GM12872 (cell line): ENCODE results near the gene PHRF1.

Experiments used
- TF ChIP-seq, protein P1 (sequence below): IDR thresholded peaks from 3 replicates; pipeline ENCODE4 v1.5.1; 2011; ENCODE audit warnings: low read depth, mild to moderate bottlenecking, low read length, moderate library complexity; ENCODE audit not compliant: insufficient read depth

PHRF1 gene

DNA sequence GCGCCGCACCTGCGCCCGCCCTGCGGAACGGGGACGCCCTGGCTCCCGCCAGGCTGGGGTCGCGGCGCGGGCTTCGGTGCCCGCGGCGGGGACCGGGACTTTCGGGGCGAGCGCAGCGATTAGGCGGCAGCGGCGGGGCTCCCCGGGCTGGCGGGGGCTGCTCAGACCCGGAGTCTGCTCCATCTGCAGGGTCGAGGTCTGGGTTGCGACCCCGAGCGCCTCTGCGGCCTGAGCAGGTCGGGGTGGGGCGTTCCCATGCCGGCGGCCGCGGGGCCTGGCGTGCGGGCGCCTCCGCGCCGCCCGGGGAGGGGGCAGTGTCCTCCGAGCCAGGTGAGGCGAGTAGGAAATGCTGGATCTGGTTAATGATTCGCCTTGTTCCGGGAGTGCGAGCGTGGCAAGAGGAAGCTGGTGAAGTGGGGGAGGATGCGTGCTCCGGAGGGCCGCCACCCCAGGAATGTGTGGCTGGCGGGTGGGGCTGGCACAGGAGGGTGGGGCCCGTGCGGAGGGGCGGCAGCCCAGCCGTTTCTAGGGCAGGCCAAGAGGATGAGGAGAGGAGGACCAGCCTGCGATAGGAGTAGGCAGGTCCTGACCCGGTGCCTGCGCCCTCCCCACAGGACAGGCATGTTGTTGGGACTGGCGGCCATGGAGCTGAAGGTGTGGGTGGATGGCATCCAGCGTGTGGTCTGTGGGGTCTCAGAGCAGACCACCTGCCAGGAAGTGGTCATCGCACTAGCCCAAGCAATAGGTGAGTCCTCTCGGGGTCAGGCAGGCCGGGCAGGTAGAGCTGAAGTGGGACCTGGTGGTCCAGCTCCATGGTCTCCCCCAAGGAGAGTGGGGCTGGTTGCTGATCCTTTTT is 14.9 kb upstream of the PHRF1 start:
- TF ChIP-seq, protein P1, sequence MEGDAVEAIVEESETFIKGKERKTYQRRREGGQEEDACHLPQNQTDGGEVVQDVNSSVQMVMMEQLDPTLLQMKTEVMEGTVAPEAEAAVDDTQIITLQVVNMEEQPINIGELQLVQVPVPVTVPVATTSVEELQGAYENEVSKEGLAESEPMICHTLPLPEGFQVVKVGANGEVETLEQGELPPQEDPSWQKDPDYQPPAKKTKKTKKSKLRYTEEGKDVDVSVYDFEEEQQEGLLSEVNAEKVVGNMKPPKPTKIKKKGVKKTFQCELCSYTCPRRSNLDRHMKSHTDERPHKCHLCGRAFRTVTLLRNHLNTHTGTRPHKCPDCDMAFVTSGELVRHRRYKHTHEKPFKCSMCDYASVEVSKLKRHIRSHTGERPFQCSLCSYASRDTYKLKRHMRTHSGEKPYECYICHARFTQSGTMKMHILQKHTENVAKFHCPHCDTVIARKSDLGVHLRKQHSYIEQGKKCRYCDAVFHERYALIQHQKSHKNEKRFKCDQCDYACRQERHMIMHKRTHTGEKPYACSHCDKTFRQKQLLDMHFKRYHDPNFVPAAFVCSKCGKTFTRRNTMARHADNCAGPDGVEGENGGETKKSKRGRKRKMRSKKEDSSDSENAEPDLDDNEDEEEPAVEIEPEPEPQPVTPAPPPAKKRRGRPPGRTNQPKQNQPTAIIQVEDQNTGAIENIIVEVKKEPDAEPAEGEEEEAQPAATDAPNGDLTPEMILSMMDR, result no peak

DNA sequence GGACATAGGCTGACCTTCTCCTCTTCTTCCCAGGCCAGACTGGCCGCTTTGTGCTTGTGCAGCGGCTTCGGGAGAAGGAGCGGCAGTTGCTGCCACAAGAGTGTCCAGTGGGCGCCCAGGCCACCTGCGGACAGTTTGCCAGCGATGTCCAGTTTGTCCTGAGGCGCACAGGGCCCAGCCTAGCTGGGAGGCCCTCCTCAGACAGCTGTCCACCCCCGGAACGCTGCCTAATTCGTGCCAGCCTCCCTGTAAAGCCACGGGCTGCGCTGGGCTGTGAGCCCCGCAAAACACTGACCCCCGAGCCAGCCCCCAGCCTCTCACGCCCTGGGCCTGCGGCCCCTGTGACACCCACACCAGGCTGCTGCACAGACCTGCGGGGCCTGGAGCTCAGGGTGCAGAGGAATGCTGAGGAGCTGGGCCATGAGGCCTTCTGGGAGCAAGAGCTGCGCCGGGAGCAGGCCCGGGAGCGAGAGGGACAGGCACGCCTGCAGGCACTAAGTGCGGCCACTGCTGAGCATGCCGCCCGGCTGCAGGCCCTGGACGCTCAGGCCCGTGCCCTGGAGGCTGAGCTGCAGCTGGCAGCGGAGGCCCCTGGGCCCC is 14.1 kb upstream of the PHRF1 start:
- TF ChIP-seq, protein P1, result no peak

DNA sequence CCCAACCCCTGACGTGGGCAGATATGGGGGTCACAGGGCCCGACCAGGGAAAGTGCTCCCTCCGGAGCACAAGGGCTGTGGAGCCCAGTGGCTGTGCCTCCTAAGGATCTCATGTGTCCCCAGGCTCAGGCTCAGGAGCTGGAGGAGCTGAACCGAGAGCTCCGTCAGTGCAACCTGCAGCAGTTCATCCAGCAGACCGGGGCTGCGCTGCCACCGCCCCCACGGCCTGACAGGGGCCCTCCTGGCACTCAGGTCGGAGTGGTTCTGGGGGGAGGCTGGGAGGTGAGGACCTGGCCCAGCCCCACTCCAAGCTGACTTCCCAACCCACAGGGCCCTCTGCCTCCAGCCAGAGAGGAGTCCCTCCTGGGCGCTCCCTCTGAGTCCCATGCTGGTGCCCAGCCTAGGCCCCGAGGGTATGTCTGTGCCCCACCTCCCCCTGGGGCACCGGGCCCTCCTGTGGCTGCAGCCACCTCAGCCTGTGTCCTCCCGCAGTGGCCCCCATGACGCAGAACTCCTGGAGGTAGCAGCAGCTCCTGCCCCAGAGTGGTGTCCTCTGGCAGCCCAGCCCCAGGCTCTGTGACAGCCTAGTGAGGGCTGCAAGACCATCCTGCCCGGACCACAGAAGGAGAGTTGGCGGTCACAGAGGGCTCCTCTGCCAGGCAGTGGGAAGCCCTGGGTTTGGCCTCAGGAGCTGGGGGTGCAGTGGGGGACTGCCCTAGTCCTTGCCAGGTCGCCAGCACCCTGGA is 13.0 kb upstream of the PHRF1 start:
- TF ChIP-seq, protein P1, result no peak

DNA sequence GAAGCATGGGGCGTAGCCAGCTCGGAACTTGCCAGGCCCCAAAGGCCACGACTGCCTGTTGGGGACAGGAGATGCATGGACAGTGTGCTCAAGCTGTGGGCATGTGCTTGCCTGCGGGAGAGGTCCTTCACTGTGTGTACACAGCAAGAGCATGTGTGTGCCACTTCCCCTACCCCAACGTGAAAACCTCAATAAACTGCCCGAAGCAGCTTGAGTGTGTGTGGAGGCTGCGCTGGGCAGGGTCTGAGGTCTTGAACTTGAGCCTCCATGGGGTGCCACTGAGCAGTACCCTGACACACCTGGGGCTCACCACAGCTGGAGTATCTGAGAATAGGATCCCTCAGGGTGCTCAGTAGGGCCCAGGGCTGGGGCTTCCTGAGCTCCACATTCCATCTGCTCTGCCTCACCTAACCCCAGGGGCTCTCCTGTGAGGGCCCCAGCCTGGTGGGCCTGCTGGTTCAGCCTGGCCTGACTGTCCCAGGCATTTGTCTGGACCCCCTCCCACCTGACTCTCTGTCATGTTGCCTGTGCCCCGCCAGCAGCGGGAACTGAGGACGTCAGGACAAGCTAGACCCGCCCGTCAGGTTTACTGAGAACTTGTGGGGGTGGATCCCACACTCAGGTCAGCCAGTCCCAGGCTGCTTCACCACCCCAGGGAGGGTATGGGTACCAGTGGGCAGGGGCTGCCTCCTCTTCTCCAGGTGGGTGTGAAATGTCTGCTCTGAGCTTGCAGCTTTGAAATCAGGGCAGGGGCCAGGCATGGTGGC is 12.3 kb upstream of the PHRF1 start:
- TF ChIP-seq, protein P1, result no peak

DNA sequence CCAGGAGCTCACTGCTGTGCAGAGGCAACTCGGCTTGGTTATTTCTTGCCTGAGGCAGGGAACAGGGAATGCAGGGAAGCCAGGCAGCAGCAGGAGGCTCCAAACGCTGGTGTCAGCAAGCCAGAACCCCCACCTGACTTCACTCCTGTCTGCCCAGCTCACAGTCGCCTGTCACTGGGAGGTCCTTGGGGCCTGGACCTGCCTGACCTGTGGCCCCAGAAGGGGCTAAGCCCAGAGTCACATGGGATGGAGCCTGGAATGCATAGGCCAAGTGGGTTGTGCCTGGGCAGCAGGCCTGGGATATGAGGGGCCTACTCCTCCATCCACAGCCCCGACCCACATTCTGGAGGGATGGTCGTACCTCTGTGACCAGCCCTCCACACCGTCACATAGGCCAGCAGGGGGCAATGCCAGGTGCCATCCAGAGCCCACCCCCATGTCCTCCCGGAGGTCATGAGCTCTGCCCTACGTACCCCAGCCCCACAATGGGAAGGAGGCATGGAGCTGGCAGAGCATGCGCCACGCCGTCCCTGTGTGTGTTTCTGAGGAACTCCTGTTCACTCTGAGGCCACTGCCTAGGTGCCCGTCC is 10.3 kb upstream of the PHRF1 start:
- TF ChIP-seq, protein P1, result 0 out of 3 replicates have a peak, but pooled peaks have one; percentile 22

DNA sequence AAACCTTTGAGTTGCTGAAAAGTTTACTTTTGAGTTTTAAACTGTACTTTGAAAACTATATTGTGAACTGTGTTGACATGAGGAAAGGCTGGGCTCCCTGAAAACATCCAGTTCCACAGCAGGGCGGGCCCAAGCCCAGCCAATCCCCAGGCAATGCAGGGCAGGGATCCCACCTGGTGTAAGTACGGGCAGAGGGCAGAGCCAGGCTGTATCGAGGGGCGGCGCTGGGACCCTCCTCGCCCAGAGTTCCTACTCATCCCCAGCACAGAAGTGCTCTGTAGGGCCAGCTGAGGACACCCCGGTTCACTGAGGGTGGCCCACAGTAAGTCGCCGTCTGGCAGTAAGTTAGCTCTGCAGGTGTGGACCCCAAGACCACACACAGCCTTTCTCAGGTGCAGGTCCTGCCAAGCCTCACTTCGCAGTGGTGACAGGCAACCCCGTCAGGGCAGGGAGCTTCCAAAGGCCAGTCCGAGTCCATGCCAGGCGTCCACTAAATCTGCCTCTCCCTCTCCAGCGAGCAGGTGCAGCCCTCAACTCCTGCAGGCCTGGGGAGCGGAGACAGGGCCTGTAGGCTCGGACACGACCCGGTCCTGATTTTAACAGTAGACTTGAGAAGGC is 9.2 kb upstream of the PHRF1 start:
- TF ChIP-seq, protein P1, result no peak
